Liver (tissue), 9 donors: ENCODE data around the gene SETD1B. TPM values are rescaled to one million over a fixed set of nuclear protein-coding genes. Genes with fewer than 3 reads are reported as not detected.

Source experiments
- DNase-seq: peaks from one replicate; pipeline ENCODE4 v3.0.0-alpha.2; 2017; ENCODE audit warnings: low spot score
- H3K27ac ChIP-seq, 2 donors: one replicate each; pipeline ENCODE4 v1.7.0; 2013; ENCODE audit warnings: inconsistent platforms in 2 of 2, low read length in 2 of 2, control low read depth in 1 of 2, low read depth in 1 of 2, mild to moderate bottlenecking in 1 of 2
- H3K27me3 ChIP-seq, 4 donors: one replicate each; pipeline versions ENCODE4 v1.6.1 to v1.7.0; 2013; ENCODE audit warnings: low read length in 3 of 4, inconsistent platforms in 1 of 4, mild to moderate bottlenecking in 1 of 4, moderate library complexity in 1 of 4; ENCODE audit not compliant: control insufficient read depth in 4 of 4, insufficient read depth in 4 of 4
- H3K36me3 ChIP-seq, 4 donors: one replicate each; pipeline versions ENCODE4 v1.6.1 to v1.7.0; 2013; ENCODE audit warnings: low read length in 3 of 4, mild to moderate bottlenecking in 3 of 4, low read depth in 1 of 4, moderate library complexity in 1 of 4; ENCODE audit not compliant: control insufficient read depth in 4 of 4, insufficient read depth in 3 of 4
- H3K4me1 ChIP-seq, 4 donors: one replicate each; pipeline versions ENCODE4 v1.6.1 to v1.7.0; 2013; ENCODE audit warnings: low read length in 3 of 4, mild to moderate bottlenecking in 3 of 4, moderate library complexity in 1 of 4; ENCODE audit not compliant: control insufficient read depth in 4 of 4, insufficient read depth in 4 of 4
- H3K4me3 ChIP-seq, 3 donors: one replicate each; pipeline versions ENCODE4 v1.6.1 to v1.7.0; 2013; ENCODE audit warnings: low read length in 3 of 3, control low read depth in 1 of 3, low read depth in 1 of 3, mild to moderate bottlenecking in 1 of 3
- H3K9ac ChIP-seq, 2 donors: one replicate each; pipeline ENCODE4 v1.7.0; 2013; ENCODE audit warnings: low read length in 2 of 2, mild to moderate bottlenecking in 2 of 2, moderate library complexity in 2 of 2, control low read depth in 1 of 2, low read depth in 1 of 2
- H3K9me3 ChIP-seq, 4 donors: one replicate each; pipeline versions ENCODE4 v1.6.1 to v1.7.0; 2013; ENCODE audit warnings: low read length in 3 of 4; ENCODE audit not compliant: control insufficient read depth in 4 of 4
- ATF3 ChIP-seq: IDR thresholded peaks from 2 replicates; pipeline ENCODE4 v1.6.1; 2016; ENCODE audit warnings: antibody characterized with exemption
- CTCF ChIP-seq: fragments of 150-350 bp; IDR thresholded peaks from 2 replicates; pipeline ENCODE4 v1.5.1; 2017; ENCODE audit warnings: improper control_type of control experiment, low read depth, low read length; ENCODE audit not compliant: missing input control
- FOXA1 ChIP-seq: IDR thresholded peaks from 2 replicates; pipeline ENCODE4 v1.6.1; 2016; ENCODE audit warnings: antibody characterized with exemption
- FOXA2 ChIP-seq: IDR thresholded peaks from 2 replicates; pipeline ENCODE4 v1.6.1; 2016; ENCODE audit warnings: antibody characterized with exemption
- GABPA ChIP-seq, 2 donors: IDR thresholded peaks in 1 of 2; conservative IDR thresholded peaks in 1 of 2; 2 replicates each; pipeline ENCODE4 v1.6.1; 2016; ENCODE audit warnings: antibody characterized with exemption in 2 of 2, mild to moderate bottlenecking in 1 of 2, moderate library complexity in 1 of 2
- HNF4A ChIP-seq, 2 donors: conservative IDR thresholded peaks; 2 replicates each; pipeline ENCODE4 v1.6.1; 2016; ENCODE audit warnings: antibody characterized with exemption in 2 of 2, mild to moderate bottlenecking in 2 of 2
- HNF4G ChIP-seq: IDR thresholded peaks from 2 replicates; pipeline ENCODE4 v1.6.1; 2016; ENCODE audit warnings: antibody characterized with exemption
- JUND ChIP-seq, 2 donors: IDR thresholded peaks; 2 replicates each; pipeline ENCODE4 v1.6.1; 2016; ENCODE audit warnings: antibody characterized with exemption in 2 of 2
- MAX ChIP-seq: IDR thresholded peaks from 2 replicates; pipeline ENCODE4 v1.6.1; 2016; ENCODE audit warnings: antibody characterized with exemption
- REST ChIP-seq: IDR thresholded peaks from 2 replicates; pipeline ENCODE4 v1.6.1; 2016; ENCODE audit warnings: antibody characterized with exemption, mild to moderate bottlenecking
- RXRA ChIP-seq, 2 donors: IDR thresholded peaks; 2 replicates each; pipeline ENCODE4 v1.6.1; 2017 to 2018; ENCODE audit warnings: antibody characterized with exemption in 2 of 2, mild to moderate bottlenecking in 1 of 2
- SP1 ChIP-seq: IDR thresholded peaks from 2 replicates; pipeline ENCODE4 v1.6.1; 2018; ENCODE audit warnings: antibody characterized with exemption, mild to moderate bottlenecking
- TAF1 ChIP-seq: conservative IDR thresholded peaks from 2 replicates; pipeline ENCODE4 v1.6.1; 2016; ENCODE audit warnings: antibody characterized with exemption, mild to moderate bottlenecking
- YY1 ChIP-seq: IDR thresholded peaks from 2 replicates; pipeline ENCODE4 v1.6.1; 2016; ENCODE audit warnings: antibody characterized with exemption, mild to moderate bottlenecking
- ZBTB33 ChIP-seq: IDR thresholded peaks from 2 replicates; pipeline ENCODE4 v1.6.1; 2016; ENCODE audit warnings: antibody characterized with exemption
- WGBS: extraction: QIAGEN DNeasy Blood & Tissue Kit; methylation state at CpG from one replicate; pipeline ENCODE4 v1.1.7; 2013; 5-methylcytosine and 5-hydroxymethylcytosine counted together
- polyA plus RNA-seq, 2 donors: library from polyadenylated mRNA; stranded (reverse) in 1 of 2; unstranded in 1 of 2; fragments of 200-250 nt in 1 of 2; fragments of >200 nt in 1 of 2; fragmentation: Nextera tagmentation in 1 of 2; extraction: Ambion mirVana in 1 of 2; gene quantifications; one replicate each; pipeline versions ENCODE4 v1.2.1 to v1.2.3, GENCODE V29; 2013 to 2015
- total RNA-seq, 2 donors: library from RNA; depleted of rRNA; stranded (reverse); fragments of >200 nt; gene quantifications; one replicate each; pipeline ENCODE4 v1.2.3, GENCODE V29; 2014
- donor health status: healthy.
- donor health status: healthy.
- donor health status: healthy.
- donor health status: healthy.
- donor health status: healthy.

SETD1B gene
- total and polyA plus RNA-seq, 4 donors, result 1.8 to 7.9 (median 5.0) TPM

GRCh38 chr12:121829250-121829918 lies 25.6 kb downstream of the SETD1B start:
- no peaks in the 10 kb centered on the region for H3K4me1 ChIP-seq
- DNase-seq, result no peak
- TF ChIP-seq TAF1, result no peak
- no peak for TF ChIP-seq REST
- no peak for TF ChIP-seq HNF4A (conservative IDR thresholded peaks at IDR 0.05)
- TF ChIP-seq HNF4G, result no peak
- TF ChIP-seq RXRA (IDR thresholded peaks at IDR 0.05), result no peak
- no peak for TF ChIP-seq MAX
- no peak for TF ChIP-seq JUND (IDR thresholded peaks at IDR 0.05)
- TF ChIP-seq YY1, result no peak
- WGBS, result 87% methylated on average over 7 of the region's 7 CpGs
- no peak overlapping the region for H3K4me3 ChIP-seq
- no peak overlapping the region for H3K9ac ChIP-seq
- no peaks in the 10 kb centered on the region for H3K27me3 ChIP-seq
- H3K27ac ChIP-seq, result no peak overlapping the region
- H3K36me3 ChIP-seq, result peaks cover 21 to 67% (median 31%) of the 10 kb centered on the region in 4 donors
- no peaks in the 10 kb centered on the region for H3K9me3 ChIP-seq

- TF ChIP-seq YY1 (no peak), MAX (no peak), JUND (IDR thresholded peaks at IDR 0.05) (no peak), FOXA1 (no peak), GABPA (IDR thresholded peaks at IDR 0.05 in 1 of 2, conservative IDR thresholded peaks at IDR 0.05 in 1 of 2) (no peak), ATF3 (no peak), RXRA (IDR thresholded peaks at IDR 0.05) (no peak), CTCF (no peak), REST (no peak), ZBTB33 (no peak), FOXA2 (no peak), SP1 (no peak), HNF4G (no peak)
- H3K4me1 ChIP-seq, result no peaks in the 10 kb centered on the region
- H3K27ac ChIP-seq, result no peak overlapping the region
- no peak overlapping the region for H3K9ac ChIP-seq
- WGBS, result 95% methylated on average over 23 of the region's 23 CpGs
- no peaks in the 10 kb centered on the region for H3K9me3 ChIP-seq
- H3K27me3 ChIP-seq, result no peaks in the 10 kb centered on the region
- no peak overlapping the region for H3K4me3 ChIP-seq
- peaks cover 21 to 62% (median 29%) of the 10 kb centered on the region in 4 donors for H3K36me3 ChIP-seq
- no peak for DNase-seq
Observed at GRCh38 chr12:121830134-121830533, 26.3 kb downstream of the SETD1B start.
